ENCODE measurements around the gene RRP15. TPM values are rescaled to one million over a fixed set of nuclear protein-coding genes. Genes with fewer than 3 reads are reported as not detected.

Gene RRP15
- total RNA-seq, 1 experiment from 2014 or later: 25.5 TPM

- BruUV-seq (replicated peaks): no TSS peak
- ChIA-PET RAD21 (ENCODE audit: low non-redundant PET in 1 of 2, low total read pairs in 2 of 2, uncharacterized antibody in 2 of 2, unreplicated experiment in 2 of 2) (no interaction called here), CTCF (no interaction called here), POLR2A (no interaction called here)
- intact Hi-C loops (cut with micrococcal nuclease): no loop called here
- H3K27ac ChIP-seq (ENCODE audit: low read depth, low read length): no peak overlapping the region
- H3K9me2 ChIP-seq (ENCODE audit: insufficient read depth): no peaks in the 10 kb centered on the region
- no peak for DNase-seq (ENCODE audit: low read depth, low spot score)
- TF ChIP-seq EZH2phosphoT487 (IDR thresholded peaks at IDR 0.05; ENCODE audit: borderline replicate concordance) (no peak), RAD21 (IDR thresholded peaks at IDR 0.05; ENCODE audit: low read depth) (no peak), ATF3 (IDR thresholded peaks at IDR 0.05) (no peak), SP1 (IDR thresholded peaks at IDR 0.05; ENCODE audit: low read depth) (no peak), YY1 (IDR thresholded peaks at IDR 0.05; ENCODE audit: extremely low read depth, insufficient replicate concordance, low read depth, low read length) (no peak), MAX (IDR thresholded peaks at IDR 0.05) (no peak), ZFX (IDR thresholded peaks at IDR 0.05) (no peak), CEBPB (IDR thresholded peaks at IDR 0.05; ENCODE audit: low read depth) (no peak), CTCF (IDR thresholded peaks at IDR 0.05 in 2 of 3, conservative IDR thresholded peaks at IDR 0.05 in 1 of 3; ENCODE audit: borderline replicate concordance in 1 of 3, insufficient read depth in 1 of 3, low read depth in 2 of 3, low read length in 2 of 3) (no peak), SIN3A (IDR thresholded peaks at IDR 0.05; ENCODE audit: low read depth) (no peak), EGR1 (IDR thresholded peaks at IDR 0.05; ENCODE audit: low read depth) (no peak)
- peaks cover 13 to 25% of the 10 kb centered on the region in 2 experiments for H3K4me1 ChIP-seq (ENCODE audit: control insufficient read depth in 1 of 2, insufficient read depth in 2 of 2, low read length in 2 of 2)
- no peak overlapping the region for H3K9ac ChIP-seq (ENCODE audit: low read length)
- no peak overlapping the region for H3K4me3 ChIP-seq (replicated peaks in 1 of 2; ENCODE audit: low read depth in 1 of 2, low read length in 2 of 2)
- no peaks in the 10 kb centered on the region; the same call in 1 of the 2 replicates for H3K27me3 ChIP-seq (ENCODE audit: insufficient read depth, low read length)
- no peaks in the 10 kb centered on the region for H3K79me2 ChIP-seq (ENCODE audit: insufficient read depth, low read length)
- H3K4me2 ChIP-seq (ENCODE audit: low read length): no peak overlapping the region
- H4K20me1 ChIP-seq (ENCODE audit: insufficient read depth): no peaks in the 10 kb centered on the region; the same call in 1 of the 2 replicates
- no peak overlapping the region for H2AFZ ChIP-seq (ENCODE audit: low read depth, low read length, poor library complexity, severe bottlenecking)
- no peaks in the 10 kb centered on the region for H3K9me3 ChIP-seq (ENCODE audit: control insufficient read depth in 1 of 2, insufficient read depth in 1 of 2, low read depth in 1 of 2, low read length in 2 of 2)
- ATAC-seq: no peak
- H3K36me3 ChIP-seq (ENCODE audit: control insufficient read depth in 1 of 2, insufficient read depth in 2 of 2, low read length in 2 of 2): no peaks in the 10 kb centered on the region
These were observed 98.0 kb downstream of the RRP15 start for GRCh38 chr1:218383051-218383450.
